Activated gamma-delta T cell treated with anti-CD3 and anti-CD28 coated beads, Interleukin-2, amount 50 U/mL, for 16 hours (primary cell): ENCODE data around the gene COL25A1.

Source experiments
- DNase-seq: peaks from one replicate; pipeline ENCODE4 v3.0.0-alpha.2; 2020; ENCODE audit warnings: low read depth

COL25A1 gene

GRCh38 chr4:109302361-109303139 lies at the start of gene COL25A1:
COL25A1 (minus strand) TSS chr4:109302658.
- peak; percentile 9 for DNase-seq

GRCh38 chr4:109350121-109350520 lies 47.7 kb upstream of the COL25A1 start:
- no peak for DNase-seq

DNA sequence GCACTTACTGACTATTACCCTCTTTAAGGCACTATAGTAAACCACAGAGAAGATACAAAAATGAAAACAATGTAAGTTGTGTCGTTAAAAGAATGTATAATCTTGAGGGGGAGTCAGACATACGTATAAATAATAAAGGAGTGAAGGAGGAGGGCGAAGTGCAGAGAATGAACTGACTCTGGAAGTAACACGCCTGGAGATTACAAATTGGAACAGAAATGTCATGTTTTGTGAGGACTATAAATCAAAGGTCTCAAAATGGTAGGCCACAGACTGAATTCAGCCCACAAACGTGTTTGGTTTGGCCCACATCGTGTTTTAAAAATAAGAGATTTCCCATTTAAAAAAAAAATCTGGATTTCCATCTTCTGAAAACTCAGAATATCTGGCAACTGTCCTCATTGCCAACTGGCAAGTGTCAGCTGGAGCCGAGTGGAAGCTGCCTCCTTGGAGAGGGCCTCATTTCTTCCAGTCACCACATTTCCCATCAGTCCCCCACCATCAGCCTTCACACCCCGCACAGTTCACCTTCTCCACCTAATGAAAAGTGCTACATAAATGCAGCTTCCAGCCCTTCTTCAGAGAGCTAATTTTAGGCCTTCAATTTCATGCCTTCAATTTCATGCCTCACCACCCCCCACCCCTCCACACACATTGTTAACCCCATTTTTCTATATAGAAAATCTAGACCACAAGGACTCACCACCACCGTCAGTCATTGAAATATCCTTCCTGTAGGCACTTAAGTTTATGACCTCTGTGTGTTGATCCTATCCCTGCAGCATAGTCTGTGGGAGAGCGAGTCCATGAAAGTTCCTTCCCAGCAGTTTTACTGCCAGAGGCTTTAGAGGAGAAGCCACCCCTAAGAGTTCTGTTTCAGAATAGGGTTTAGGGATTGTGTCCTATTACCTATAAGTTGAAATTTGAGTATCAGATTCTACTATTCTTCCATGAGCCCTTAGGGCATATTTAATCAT lies 32.0 kb upstream of the COL25A1 start:
- no peak for DNase-seq

GRCh38 chr4:109332926-109333464 lies 30.5 kb upstream of the COL25A1 start:
- no peak for DNase-seq

- DNase-seq: no peak
Measured at GRCh38 chr4:109327641-109328040, 25.2 kb upstream of the COL25A1 start.

GRCh38 chr4:109325698-109326097 lies 23.2 kb upstream of the COL25A1 start:
- no peak for DNase-seq

- DNase-seq: no peak
Measured at GRCh38 chr4:109323348-109323747, 20.9 kb upstream of the COL25A1 start.

DNA sequence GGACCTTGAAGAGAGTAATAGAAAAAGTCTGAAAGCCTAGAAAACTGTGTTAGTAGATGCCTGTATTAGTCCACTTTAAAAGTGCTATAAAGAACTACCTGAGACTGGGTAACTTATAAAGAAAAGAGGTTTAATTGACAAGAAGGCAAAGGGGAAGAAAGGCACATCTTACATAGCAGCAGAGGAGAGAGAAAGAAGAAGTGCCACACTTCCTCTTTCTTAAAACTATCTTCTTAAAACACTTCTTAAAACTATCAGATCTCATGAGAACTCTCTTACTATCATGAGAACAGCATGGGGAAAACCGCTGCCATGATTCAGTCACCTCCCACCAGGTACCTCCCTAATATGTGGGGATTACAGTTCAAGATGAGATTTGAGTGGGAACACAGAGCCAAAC lies 18.8 kb upstream of the COL25A1 start:
- DNase-seq: no peak

DNA sequence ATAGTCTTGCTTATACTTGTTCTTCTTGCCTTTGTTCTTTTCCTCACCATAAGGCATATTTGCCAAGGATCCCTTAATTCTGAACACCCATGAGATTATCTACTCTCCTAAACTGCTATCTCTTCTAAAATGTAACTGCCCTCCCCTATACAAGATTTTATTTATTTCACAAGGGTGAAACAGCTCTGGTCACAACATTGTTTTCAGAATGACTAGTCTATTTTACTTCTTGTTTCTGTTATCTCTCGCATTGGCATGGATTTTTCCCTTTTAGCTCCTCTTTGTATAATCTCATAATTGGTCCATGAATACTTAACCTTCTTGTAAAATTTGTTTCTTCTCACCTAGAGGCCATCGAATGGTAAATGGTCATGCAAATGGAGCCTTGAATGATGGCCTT lies 17.2 kb upstream of the COL25A1 start:
- DNase-seq: no peak

DNA sequence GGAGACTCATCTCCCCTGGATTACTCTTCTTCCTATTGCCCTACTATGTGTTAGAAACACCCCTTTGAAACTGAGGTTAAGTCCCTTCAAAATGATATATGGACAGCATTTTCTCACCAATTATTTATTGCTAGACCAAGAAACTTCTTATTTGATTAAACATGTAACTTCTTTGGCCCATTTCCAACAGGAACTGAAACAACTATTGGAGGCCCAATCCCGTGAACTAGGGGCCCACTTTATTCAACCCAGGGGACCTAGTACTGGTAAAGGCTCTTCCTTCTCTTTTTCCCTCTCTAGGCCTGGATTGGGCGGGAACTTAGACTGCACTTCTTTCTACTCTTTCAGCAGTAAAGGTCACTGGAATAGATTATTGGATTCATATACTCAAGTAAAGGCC lies 16.7 kb upstream of the COL25A1 start:
- no peak for DNase-seq

GRCh38 chr4:109315818-109316217 lies 13.4 kb upstream of the COL25A1 start:
- no peak for DNase-seq

DNA sequence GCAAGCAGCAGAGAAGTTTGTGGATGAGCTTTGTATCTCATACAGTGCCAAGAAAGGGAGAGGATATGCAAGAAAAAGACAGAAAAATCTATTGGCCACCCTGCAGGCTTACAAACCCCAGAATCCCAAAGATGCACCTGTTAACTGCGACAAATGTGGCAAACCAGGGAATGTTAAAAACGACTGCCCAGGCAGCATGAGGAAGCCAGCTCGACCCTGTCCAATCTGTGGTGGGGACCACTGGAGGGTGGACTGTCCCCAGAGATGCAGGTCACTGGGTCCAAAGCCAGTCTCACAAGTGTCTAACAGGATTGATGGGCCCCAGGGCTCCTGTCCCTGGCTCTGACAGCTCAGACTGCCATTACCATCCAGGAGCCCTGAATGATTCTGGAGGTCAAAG lies 12.9 kb upstream of the COL25A1 start:
- no peak for DNase-seq

DNA sequence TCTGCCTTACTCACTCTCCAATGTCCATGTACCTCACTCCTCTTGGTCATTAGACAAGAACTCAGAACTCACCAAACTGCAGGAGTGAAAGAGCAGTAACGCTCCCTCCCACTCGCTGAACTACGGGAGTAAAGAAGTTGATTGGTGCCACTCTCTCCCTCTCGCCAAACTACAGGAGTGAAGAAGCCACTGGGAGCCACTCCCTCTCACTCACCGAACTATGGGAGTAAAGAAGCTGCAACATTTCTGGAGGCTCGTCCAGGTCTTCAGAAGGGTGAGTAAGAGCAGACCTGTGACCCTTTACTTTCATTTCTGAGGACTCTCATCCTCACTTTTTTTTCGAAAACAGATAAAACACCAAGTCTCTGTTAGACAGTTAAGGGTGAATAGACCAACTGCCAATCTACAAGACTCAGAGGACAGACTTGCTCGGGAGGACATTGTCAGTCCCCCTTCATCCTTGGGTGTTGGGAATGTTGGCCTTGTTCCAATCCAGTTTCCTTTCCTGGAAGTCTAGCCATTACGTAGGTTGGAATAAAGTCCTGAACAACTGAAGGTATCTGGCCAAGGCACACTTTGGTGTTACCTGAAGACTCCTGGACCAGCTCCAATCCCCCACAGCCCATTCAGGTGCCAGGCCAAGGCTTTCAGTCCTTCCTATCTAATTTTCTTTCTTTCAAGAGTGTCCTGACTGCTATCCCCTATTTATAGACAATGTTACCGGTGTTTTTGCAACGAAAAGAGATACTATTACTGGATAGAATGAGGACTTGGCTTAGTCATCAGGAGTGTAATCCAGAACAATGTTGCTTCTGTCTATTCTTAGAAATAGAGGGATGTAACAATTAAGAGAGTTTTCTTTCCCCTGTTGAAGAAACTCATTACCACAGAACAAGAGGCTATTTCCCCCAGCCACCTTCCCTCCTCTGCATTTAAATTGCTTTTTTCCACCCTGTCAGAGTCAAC lies 11.0 kb upstream of the COL25A1 start:
- no peak for DNase-seq

DNA sequence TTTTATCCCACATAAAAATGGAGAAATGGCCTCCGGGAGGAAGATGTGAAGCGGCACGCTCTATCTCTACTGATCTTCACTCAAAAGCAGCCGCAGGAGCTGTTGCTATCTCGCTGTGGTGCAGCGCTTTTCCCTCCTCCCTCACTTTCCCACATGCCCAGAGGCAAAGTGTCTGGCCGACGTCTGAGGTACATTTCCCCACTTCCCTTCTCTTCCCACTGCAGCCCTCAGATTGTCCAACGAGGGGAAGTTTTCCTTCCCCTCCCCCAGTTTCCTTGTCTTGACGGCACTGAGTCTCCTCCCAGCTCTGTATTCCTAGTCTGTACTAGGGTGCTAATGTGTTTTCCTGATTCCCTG lies 660 bp upstream of the COL25A1 start:
- DNase-seq: no peak

DNA sequence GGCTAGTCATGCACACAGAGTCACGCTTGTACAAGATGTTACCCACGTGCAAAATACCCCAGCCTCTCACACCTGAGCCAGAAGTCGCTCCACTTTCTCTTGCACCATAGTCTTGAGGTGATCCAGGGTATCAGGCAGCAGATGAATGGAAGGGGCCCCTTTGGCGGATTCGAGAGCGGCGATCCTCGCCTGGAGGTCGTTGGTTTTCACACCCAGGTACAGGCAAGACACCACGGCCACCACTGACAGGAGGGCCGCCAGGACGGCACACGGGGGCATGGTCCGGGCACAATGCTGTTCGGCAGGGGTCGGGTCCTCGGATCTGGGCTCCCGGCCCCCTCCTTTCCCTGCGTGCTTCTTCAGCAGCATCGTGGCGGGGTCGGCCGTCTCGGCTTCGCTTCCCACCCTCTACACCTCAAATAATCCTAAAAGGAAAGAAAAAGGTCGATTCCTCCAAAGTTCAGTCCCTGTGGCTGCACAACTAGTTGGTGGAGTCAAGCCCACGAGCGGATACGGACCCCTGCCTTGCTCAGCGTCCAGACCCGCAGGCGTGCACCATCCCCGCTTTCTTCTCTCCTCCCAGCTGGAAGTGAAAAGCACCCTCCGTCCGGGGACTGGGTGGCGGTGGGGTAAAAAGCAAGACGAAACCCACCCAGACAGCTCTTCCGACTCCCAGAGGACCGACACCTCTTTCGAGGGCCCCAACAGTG lies 652 bp downstream of the COL25A1 start:
- DNase-seq: no peak

DNA sequence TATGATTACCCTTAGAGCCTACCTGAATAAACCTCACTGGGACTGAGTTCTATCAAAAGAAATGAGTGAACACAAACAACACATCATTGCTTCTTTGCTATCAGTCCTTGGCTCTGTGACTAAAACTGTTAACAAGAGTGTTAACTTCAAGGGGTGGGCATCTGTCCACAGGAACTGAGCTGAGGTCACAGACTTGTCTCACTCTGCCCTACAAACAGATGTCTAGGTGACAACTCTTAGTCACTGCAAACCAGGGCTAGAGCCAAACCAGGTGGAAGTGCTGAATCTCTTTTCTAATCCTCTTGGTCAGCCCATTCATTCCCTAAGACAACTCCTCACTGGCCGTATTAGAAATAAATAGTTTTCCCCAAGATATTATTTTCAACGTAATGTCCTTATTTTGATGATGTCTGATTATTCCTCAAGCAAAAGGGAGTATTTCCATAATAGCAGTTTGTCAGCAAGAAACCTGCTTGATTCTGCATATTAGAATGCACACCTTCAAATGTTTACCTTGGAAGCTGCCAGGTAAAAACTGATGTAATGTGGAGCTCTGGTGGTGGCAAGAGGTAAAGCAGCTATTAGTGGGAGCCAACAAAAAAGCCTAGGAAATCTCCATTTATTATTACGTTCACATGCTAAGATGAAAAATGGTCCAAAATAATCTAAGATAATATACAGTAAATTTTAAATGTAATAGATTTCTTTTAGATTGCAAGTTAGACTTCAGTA lies 4.0 kb downstream of the COL25A1 start:
- no peak for DNase-seq

DNA sequence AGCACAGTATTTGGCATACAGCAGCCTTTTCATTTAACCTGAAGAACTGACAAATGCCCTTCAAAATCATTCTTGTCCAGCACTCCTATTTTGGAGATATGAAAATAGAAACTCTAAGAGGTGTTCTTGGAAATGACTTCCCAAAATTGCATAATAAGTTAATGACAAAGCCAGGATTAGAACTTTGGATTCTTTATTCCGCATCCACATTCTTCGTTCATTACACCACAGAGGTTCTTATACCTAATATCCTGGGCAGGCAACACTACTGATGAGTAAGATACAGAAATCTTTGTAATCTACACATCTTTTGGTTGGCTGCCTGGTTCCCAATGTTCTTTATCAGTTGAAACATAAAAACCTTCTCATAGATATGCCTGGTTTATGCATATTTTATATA lies 5.9 kb downstream of the COL25A1 start:
- DNase-seq: no peak

DNA sequence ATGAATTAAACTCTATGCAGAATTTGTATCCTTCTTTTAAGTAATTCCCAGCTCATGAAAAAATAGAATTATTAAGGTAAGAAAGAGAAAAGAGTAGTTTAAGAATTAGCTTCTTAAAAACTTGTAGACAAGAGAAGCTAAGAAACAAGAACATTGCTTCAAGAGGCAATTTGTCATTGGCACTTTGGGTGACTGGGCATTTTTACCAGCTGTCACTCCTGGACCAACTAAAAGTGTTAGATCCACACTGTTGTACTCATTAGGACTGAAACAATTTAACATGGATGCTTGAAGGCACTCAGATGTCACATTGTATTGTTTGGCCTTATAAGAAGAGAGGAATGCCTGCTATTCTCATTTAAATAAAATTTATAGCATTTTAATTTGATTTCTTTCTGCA lies 7.4 kb downstream of the COL25A1 start:
- DNase-seq: no peak

GRCh38 chr4:109294468-109295020 lies 7.9 kb downstream of the COL25A1 start:
- no peak for DNase-seq

- no peak for DNase-seq
Measured at GRCh38 chr4:109294006-109294405, 8.5 kb downstream of the COL25A1 start.
